PC-9 (cell line): ENCODE measurements around the gene SAPCD2. TPM values are rescaled to one million over a fixed set of nuclear protein-coding genes. Genes with fewer than 3 reads are reported as not detected.

Experiments
- BruUV-seq: library from RNA; stranded (reverse); fragments of 400-500 nt; replicated peaks from 2 replicates; lab custom pipeline; 2021; lab: Mats Ljungman, UMichigan
- CTCF ChIA-PET: fragments of 300-600 bp; sonication (Branson Sonifier 250); formaldehyde crosslinking; loops from one replicate; lab custom pipeline; 2022; ENCODE audit warnings: antibody characterized with exemption; lab: Charles Lee
- POLR2A ChIA-PET: fragments of 300-600 bp; sonication (Branson Sonifier 250); formaldehyde crosslinking; loops from one replicate; lab custom pipeline; 2022; ENCODE audit warnings: antibody characterized with exemption; ENCODE audit not compliant: unreplicated experiment; lab: Charles Lee
- DNase-seq, 2 experiments: peaks; one replicate each; pipeline versions ENCODE4 v3.0.0 to v3.0.0-alpha.2; 2015 to 2022; ENCODE audit warnings: mixed read lengths in 1 of 2
- H2AFZ ChIP-seq: fragments of 200-600 bp; sonication (generic); 2 replicates; pipeline ENCODE4 v1.8.1; 2017; ENCODE audit warnings: antibody characterized with exemption
- H3F3A ChIP-seq: fragments of 200-600 bp; sonication (generic); 2 replicates; pipeline ENCODE4 v1.8.1; 2017; ENCODE audit warnings: antibody characterized with exemption, mild to moderate bottlenecking, low read depth; ENCODE audit not compliant: insufficient read depth
- H3K27ac ChIP-seq: fragments of 200-600 bp; sonication (generic); 2 replicates; pipeline ENCODE4 v1.6.1; 2016; ENCODE audit warnings: mixed run types
- H3K27me3 ChIP-seq: fragments of 200-600 bp; sonication (generic); 2 replicates; pipeline ENCODE4 v1.6.1; 2016; ENCODE audit warnings: low read depth, mixed run types; ENCODE audit not compliant: insufficient read depth
- H3K36me3 ChIP-seq: fragments of 200-600 bp; sonication (generic); 2 replicates; pipeline ENCODE4 v1.6.1; 2016; ENCODE audit warnings: low read depth, mixed run types
- H3K4me1 ChIP-seq: fragments of 200-600 bp; sonication (generic); replicated peaks from 2 replicates; pipeline ENCODE4 v1.6.1; 2016; ENCODE audit warnings: mixed run types; ENCODE audit not compliant: insufficient read depth
- H3K4me2 ChIP-seq: fragments of 200-600 bp; sonication (generic); 2 replicates; pipeline ENCODE4 v1.6.1; 2017; ENCODE audit warnings: mixed run types
- H3K4me3 ChIP-seq: fragments of 200-600 bp; sonication (generic); 2 replicates; pipeline ENCODE4 v1.6.1; 2016; ENCODE audit warnings: mixed run types
- H3K79me2 ChIP-seq: fragments of 200-600 bp; sonication (generic); 2 replicates; pipeline ENCODE4 v1.6.1; 2017; ENCODE audit warnings: low read depth, mixed run types
- H3K9me2 ChIP-seq: fragments of 200-600 bp; sonication (generic); 2 replicates; pipeline ENCODE4 v1.8.1; 2017; ENCODE audit warnings: mild to moderate bottlenecking; ENCODE audit not compliant: insufficient read depth
- H3K9me3 ChIP-seq: fragments of 200-600 bp; sonication (generic); 2 replicates; pipeline ENCODE4 v1.8.1; 2016; ENCODE audit warnings: low read depth; ENCODE audit not compliant: insufficient read depth
- H4K20me1 ChIP-seq: fragments of 200-600 bp; sonication (generic); 2 replicates; pipeline ENCODE4 v1.8.1; 2017; ENCODE audit not compliant: insufficient read depth
- EZH2 ChIP-seq: fragments of 200-600 bp; sonication (generic); IDR thresholded peaks from 2 replicates; pipeline ENCODE4 v1.8.0; 2017; ENCODE audit warnings: antibody characterized with exemption, low read depth
- intact Hi-C: fragments of 100-400 bp; cut with micrococcal nuclease; formaldehyde crosslinking; loops from one replicate; pipeline ENCODE4 v1.10.0; 2022; ENCODE audit not compliant: unreplicated experiment
- total RNA-seq: library from RNA; stranded (reverse); gene quantifications from 2 replicates; pipeline ENCODE4 v1.2.3, GENCODE V29; 2021
- TF ChIP-seq, protein P1 (sequence below): fragments of 200-600 bp; sonication (generic); conservative IDR thresholded peaks from 2 replicates; pipeline ENCODE4 v1.6.1; 2017; ENCODE audit warnings: mixed run types, antibody characterized with exemption, mild to moderate bottlenecking, moderate library complexity

Gene SAPCD2
- total RNA-seq, 1 experiment from 2014 or later: 50.3 TPM

DNA sequence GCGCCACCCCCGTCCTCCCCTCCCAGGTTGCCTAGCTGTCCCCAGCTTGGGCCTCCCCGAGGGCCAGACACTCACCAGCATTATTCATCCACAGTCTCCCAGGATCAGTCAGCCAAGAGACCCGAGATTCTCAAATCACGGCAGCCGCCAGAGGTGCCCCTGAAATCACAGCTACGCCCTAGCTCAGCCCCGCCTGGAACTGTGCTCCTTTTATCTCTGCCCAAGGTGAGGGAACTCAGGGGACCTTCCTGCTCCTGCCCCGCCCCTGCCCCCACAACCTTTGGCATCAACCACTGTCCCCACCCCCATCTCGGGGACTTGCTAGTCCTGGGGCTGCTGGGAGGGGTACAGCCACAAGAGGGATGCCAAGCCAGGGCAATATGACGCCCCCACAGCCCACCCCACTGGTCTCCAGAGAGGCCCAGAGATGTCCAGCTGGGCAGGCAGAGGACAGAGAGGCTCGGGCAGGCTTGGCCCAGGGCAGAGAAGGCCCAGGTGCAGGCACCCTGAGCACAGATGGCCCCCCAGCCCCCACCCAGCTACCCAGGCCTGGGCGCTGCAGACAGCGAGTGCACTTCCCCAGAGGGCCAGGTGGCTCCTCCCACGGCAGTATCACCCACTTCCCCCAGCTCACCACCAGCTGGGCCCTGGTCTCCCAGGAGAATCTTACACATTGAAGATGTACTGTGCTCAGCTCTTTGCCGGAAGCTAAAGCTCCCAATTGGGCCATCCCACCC lies 38.3 kb downstream of the SAPCD2 start, which contains the start of gene FUT7:
FUT7 (minus strand) TSS at position 185 of the 737 bp plus-strand sequence; CDS start at position 88, 97 bp downstream.
- 0 out of 2 replicates have a peak, but pooled peaks cover 4% of the 10 kb centered on the region for H4K20me1 ChIP-seq
- no peak within 1 kb of the TSS for H2AFZ ChIP-seq
- peaks cover 17% of the 10 kb centered on the region for H3K4me1 ChIP-seq
- POLR2A ChIA-PET: no interaction called here
- H3K36me3 ChIP-seq: no peaks in the 10 kb centered on the region
- no TSS peak for BruUV-seq
- no peaks in the 10 kb centered on the region for H3K9me3 ChIP-seq
- CTCF ChIA-PET: interaction anchor here (0.5 to 0.9 kb wide), 3 partner anchors 15 to 84 kb away, joined by 3 to 14 read pairs (median 3); no protein-coding TSS in a partner anchor
- H3K27me3 ChIP-seq: no peaks in the 10 kb centered on the region
- intact Hi-C loops: no loop called here
- TF ChIP-seq EZH2: no peak
- TF ChIP-seq, protein P1, sequence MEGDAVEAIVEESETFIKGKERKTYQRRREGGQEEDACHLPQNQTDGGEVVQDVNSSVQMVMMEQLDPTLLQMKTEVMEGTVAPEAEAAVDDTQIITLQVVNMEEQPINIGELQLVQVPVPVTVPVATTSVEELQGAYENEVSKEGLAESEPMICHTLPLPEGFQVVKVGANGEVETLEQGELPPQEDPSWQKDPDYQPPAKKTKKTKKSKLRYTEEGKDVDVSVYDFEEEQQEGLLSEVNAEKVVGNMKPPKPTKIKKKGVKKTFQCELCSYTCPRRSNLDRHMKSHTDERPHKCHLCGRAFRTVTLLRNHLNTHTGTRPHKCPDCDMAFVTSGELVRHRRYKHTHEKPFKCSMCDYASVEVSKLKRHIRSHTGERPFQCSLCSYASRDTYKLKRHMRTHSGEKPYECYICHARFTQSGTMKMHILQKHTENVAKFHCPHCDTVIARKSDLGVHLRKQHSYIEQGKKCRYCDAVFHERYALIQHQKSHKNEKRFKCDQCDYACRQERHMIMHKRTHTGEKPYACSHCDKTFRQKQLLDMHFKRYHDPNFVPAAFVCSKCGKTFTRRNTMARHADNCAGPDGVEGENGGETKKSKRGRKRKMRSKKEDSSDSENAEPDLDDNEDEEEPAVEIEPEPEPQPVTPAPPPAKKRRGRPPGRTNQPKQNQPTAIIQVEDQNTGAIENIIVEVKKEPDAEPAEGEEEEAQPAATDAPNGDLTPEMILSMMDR: no peak
- H3K27ac ChIP-seq: no peak within 1 kb of the TSS
- DNase-seq: no peak
- H3K4me3 ChIP-seq: no peak within 1 kb of the TSS
- H3F3A ChIP-seq: peaks cover 27% of the 10 kb centered on the region; the same call in 1 of the 2 replicates
- no peak within 1 kb of the TSS for H3K4me2 ChIP-seq
- H3K79me2 ChIP-seq: no peaks in the 10 kb centered on the region
- H3K9me2 ChIP-seq: no peaks in the 10 kb centered on the region

DNA sequence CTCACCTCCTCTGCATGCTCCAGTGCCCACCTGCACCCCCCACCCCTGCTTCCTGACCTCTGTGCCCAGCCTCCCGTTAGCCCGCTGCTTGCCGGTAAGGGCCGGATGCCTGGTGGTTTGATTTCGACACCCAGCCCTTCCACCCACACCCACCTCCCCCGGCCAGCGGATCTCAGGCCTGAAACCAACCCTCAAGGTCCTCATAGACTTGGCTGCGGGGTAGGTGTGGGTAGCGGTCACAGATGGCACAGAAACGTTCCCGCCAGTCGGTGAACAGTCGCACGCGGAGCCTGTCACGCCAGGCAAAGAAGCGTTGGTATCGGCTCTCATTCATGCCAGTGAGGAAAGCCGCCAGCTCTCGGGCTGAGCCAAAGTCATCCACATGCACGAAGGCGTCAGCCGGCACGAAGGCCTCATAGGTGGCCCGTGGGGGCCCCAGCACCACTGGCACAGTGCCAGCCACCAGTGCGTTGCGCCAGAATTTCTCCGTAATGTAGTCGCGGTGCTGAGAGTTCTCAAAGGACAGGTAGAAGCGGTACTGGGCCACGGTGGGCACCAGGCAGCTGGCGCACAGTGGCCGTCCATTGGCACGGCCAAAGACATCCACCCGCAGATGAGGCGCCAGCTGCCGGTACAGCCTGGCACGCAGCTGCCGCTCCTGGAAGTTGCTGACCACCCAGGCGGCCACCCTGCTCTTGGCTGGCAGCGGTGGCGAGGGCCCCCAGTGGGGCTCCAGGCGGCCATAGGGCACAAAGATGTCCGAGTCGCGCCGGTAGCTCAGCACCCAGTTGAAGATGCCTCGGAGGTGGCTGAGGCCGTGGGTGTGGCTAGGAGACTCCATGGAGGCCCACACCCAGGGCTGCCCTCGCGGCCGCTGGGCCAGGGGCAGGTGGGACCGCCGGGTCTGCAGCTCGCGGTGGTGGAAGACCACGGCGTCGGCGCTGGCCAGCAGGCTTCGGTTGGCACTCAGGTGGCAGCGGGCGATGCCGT lies 39.5 kb downstream of the SAPCD2 start:
- TF ChIP-seq EZH2: no peak
- TF ChIP-seq, protein P1: no peak
- Histone ChIP-seq H3K4me3 (no peak overlapping the region), H3F3A (peaks cover 17% of the 10 kb centered on the region; the same call in 1 of the 2 replicates), H3K79me2 (no peaks in the 10 kb centered on the region), H4K20me1 (0 out of 2 replicates have a peak, but pooled peaks cover 4% of the 10 kb centered on the region), H3K4me2 (no peak overlapping the region), H3K4me1 (peaks cover 17% of the 10 kb centered on the region), H3K9me2 (no peaks in the 10 kb centered on the region), H3K9me3 (no peaks in the 10 kb centered on the region), H3K27me3 (no peaks in the 10 kb centered on the region), H3K27ac (no peak overlapping the region), H3K36me3 (no peaks in the 10 kb centered on the region), H2AFZ (no peak overlapping the region)
- POLR2A ChIA-PET: no interaction called here
- CTCF ChIA-PET: interaction anchor here (0.6 kb wide), 2 partner anchors 29 to 953 kb away, joined by 4 to 13 read pairs; no protein-coding TSS in a partner anchor
- intact Hi-C loops: no loop called here
- no peak for DNase-seq
- BruUV-seq: no TSS peak

DNA sequence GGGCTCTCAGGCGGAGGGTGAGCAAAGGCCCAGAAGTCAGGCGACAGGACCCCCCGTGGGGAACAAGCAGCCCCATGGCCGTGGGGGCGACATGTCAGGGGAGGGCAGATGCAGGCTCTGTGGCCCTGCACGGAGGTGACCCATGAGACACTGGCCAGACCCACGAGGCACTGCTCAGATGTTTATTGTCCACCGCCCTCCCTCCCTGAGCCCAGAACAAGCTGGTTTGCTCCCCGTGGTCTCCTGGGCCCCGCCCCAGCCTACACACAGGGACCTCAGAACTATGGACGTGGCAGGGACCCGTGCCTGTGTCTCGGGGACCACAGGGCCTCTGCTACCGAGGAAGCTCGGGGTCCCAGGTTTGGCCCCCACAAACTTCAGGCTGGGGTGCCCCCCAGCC lies 40.4 kb downstream of the SAPCD2 start:
- H3K27ac ChIP-seq: no peak overlapping the region
- ChIA-PET CTCF (interaction anchor here (0.5 to 1.4 kb wide), 17 partner anchors 17 to 392 kb away, joined by 3 to 20 read pairs (median 4); partner anchors contain the start of genes CLIC3, SAPCD2, SLC34A3 and TMEM141), POLR2A (interaction anchor here (0.6 to 0.7 kb wide), 2 partner anchors 229 to 230 kb away, joined by 4 to 13 read pairs; no protein-coding TSS in a partner anchor)
- H4K20me1 ChIP-seq: no peaks in the 10 kb centered on the region
- DNase-seq: no peak
- no peak overlapping the region for H3K4me2 ChIP-seq
- no peaks in the 10 kb centered on the region for H3K9me2 ChIP-seq
- peaks cover 15% of the 10 kb centered on the region for H3K4me1 ChIP-seq
- no peak overlapping the region for H2AFZ ChIP-seq
- TF ChIP-seq, protein P1: no peak
- TF ChIP-seq EZH2: no peak
- H3K9me3 ChIP-seq: no peaks in the 10 kb centered on the region
- BruUV-seq: no TSS peak
- H3F3A ChIP-seq: peaks cover 11% of the 10 kb centered on the region; the same call in 1 of the 2 replicates
- H3K79me2 ChIP-seq: no peaks in the 10 kb centered on the region
- no peaks in the 10 kb centered on the region for H3K27me3 ChIP-seq
- H3K4me3 ChIP-seq: no peak overlapping the region
- no peaks in the 10 kb centered on the region for H3K36me3 ChIP-seq
- intact Hi-C loops: no loop called here
